ENCODE results near the gene SLC12A7. TPM values are rescaled to one million over a fixed set of nuclear protein-coding genes. Genes with fewer than 3 reads are reported as not detected.

The SLC12A7 gene
- total RNA-seq, 1 donor = 3.4 TPM

GRCh38 chr5:1151316-1151715 lies 39.5 kb upstream of the SLC12A7 start:
- TF ChIP-seq, protein P1, sequence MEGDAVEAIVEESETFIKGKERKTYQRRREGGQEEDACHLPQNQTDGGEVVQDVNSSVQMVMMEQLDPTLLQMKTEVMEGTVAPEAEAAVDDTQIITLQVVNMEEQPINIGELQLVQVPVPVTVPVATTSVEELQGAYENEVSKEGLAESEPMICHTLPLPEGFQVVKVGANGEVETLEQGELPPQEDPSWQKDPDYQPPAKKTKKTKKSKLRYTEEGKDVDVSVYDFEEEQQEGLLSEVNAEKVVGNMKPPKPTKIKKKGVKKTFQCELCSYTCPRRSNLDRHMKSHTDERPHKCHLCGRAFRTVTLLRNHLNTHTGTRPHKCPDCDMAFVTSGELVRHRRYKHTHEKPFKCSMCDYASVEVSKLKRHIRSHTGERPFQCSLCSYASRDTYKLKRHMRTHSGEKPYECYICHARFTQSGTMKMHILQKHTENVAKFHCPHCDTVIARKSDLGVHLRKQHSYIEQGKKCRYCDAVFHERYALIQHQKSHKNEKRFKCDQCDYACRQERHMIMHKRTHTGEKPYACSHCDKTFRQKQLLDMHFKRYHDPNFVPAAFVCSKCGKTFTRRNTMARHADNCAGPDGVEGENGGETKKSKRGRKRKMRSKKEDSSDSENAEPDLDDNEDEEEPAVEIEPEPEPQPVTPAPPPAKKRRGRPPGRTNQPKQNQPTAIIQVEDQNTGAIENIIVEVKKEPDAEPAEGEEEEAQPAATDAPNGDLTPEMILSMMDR (IDR thresholded peaks at IDR 0.05; ENCODE audit: insufficient read depth, low read length) = no peak
- no peak for DNase-seq (ENCODE audit: low read depth)
- H3K4me3 ChIP-seq (ENCODE audit: low read depth, low read length) = no peak overlapping the region

DNA sequence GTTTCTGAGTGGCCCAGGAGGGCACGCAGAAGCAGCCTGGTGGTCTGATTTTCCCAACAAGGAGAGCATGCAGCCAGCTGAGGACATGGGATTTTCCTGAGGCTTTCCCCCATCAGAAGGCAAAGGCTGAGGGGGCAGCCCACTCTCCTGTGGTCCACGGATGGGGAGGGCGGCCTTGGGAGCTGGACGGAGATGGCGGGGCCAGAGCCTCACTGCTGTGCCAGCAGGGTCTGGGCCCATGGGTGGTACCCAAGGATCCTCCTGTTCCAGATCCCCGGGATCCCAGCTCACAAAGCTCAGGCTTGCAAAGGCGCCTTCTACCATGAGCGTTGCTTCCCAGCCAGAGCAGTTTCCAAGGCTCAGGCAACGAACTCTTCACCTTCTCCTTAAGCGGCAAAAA lies 39.0 kb upstream of the SLC12A7 start:
- no peak for DNase-seq (ENCODE audit: low read depth)
- no peak overlapping the region for H3K4me3 ChIP-seq (ENCODE audit: low read depth, low read length)
- TF ChIP-seq, protein P1 (IDR thresholded peaks at IDR 0.05; ENCODE audit: insufficient read depth, low read length) = no peak

- H3K4me3 ChIP-seq (ENCODE audit: low read depth, low read length) = no peak overlapping the region
- no peak for DNase-seq (ENCODE audit: low read depth)
- TF ChIP-seq, protein P1 (IDR thresholded peaks at IDR 0.05; ENCODE audit: insufficient read depth, low read length) = no peak
Observed at GRCh38 chr5:1144638-1145396, 33.0 kb upstream of the SLC12A7 start.

DNA sequence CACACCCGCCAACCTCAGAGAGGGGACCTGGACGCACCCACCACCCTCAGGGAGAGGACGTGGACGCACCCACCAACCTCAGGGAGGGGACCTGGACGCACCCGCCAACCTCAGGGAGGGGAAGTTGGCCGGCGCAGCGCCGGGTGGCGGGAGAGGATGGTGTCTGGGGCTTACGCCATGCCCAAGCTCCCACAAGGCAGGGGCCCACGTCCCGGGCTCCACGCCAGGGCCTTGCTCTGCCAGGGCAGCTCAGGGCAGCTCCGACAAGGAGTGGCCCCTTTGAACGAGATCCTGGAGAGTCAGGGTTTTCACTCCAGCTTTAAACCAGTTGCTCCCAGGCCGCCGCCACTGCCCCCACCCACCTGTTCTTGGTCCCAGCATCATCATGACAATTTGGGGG lies 32.2 kb upstream of the SLC12A7 start:
- TF ChIP-seq, protein P1 (IDR thresholded peaks at IDR 0.05; ENCODE audit: insufficient read depth, low read length) = no peak
- no peak for DNase-seq (ENCODE audit: low read depth)
- H3K4me3 ChIP-seq (ENCODE audit: low read depth, low read length) = no peak overlapping the region

DNA sequence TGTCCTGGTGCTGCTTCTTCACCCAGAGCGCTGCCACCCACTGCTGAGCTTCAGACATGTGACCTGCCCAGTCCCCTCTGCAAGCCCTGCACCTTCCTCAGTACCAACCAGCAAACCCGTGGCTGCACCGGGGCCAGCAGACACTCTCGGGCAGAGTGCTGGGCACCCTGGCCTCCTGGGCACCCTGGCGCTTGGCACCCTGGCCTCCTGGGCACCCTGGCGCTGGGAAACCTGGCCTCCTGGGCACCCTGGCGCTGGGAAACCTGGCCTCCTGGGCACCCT lies 31.7 kb upstream of the SLC12A7 start:
- H3K4me3 ChIP-seq (ENCODE audit: low read depth, low read length) = no peak overlapping the region
- no peak for DNase-seq (ENCODE audit: low read depth)
- TF ChIP-seq, protein P1 (IDR thresholded peaks at IDR 0.05; ENCODE audit: insufficient read depth, low read length) = no peak

- no peak for DNase-seq (ENCODE audit: low read depth)
- TF ChIP-seq, protein P1 (IDR thresholded peaks at IDR 0.05; ENCODE audit: insufficient read depth, low read length) = no peak
- no peak overlapping the region for H3K4me3 ChIP-seq (ENCODE audit: low read depth, low read length)
Observed at GRCh38 chr5:1142886-1143669, 31.2 kb upstream of the SLC12A7 start.

Data from fibroblast of the aortic adventitia (primary cell).